ENCODE data around the gene NADK2.

NADK2 gene

DNA sequence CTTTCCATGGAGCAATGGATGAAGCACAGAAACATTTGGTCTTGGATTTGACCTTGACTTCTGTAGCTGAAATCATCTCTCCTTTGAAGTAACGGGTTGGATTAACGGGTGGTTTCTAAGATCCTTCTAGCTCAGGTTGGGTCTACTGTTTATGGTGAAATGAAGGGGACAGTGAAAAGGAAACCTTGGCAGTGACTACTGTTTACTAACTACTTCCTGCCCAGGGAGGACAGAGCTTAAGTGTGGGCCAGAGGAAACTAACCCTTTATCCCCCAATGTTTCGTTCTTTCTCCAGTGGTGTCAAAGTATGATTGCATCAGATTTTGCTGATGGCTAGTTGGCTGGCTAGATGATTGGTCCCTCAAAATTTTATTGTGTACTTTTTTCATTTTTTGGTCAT lies 67.6 kb downstream of the NADK2 start:
- H3K4me1 ChIP-seq (ENCODE audit: low read length): peaks cover 42% of the 10 kb centered on the region
- no peak overlapping the region for H3K9ac ChIP-seq (ENCODE audit: low read length)
- no peak for TF ChIP-seq EZH2phosphoT487 (IDR thresholded peaks at IDR 0.05; ENCODE audit: low read length)
- TF ChIP-seq, protein P1, sequence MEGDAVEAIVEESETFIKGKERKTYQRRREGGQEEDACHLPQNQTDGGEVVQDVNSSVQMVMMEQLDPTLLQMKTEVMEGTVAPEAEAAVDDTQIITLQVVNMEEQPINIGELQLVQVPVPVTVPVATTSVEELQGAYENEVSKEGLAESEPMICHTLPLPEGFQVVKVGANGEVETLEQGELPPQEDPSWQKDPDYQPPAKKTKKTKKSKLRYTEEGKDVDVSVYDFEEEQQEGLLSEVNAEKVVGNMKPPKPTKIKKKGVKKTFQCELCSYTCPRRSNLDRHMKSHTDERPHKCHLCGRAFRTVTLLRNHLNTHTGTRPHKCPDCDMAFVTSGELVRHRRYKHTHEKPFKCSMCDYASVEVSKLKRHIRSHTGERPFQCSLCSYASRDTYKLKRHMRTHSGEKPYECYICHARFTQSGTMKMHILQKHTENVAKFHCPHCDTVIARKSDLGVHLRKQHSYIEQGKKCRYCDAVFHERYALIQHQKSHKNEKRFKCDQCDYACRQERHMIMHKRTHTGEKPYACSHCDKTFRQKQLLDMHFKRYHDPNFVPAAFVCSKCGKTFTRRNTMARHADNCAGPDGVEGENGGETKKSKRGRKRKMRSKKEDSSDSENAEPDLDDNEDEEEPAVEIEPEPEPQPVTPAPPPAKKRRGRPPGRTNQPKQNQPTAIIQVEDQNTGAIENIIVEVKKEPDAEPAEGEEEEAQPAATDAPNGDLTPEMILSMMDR (IDR thresholded peaks at IDR 0.05; ENCODE audit: low read length): no peak
- no peak for TF ChIP-seq EZH2 (optimal IDR thresholded peaks at IDR 0.05; ENCODE audit: low read depth, low read length)
- H3K27me3 ChIP-seq (replicated peaks; ENCODE audit: insufficient read depth, low read length): no peaks in the 10 kb centered on the region
- H3K36me3 ChIP-seq (replicated peaks; ENCODE audit: insufficient read depth, low read length): peaks cover 29% of the 10 kb centered on the region; the same call in 1 of the 2 replicates
- H3K4me2 ChIP-seq (ENCODE audit: low read depth, low read length): no peak overlapping the region
- H3K9me2 ChIP-seq (replicated peaks; ENCODE audit: insufficient read depth, low read length): no peaks in the 10 kb centered on the region
- no peaks in the 10 kb centered on the region for H3K9me3 ChIP-seq (replicated peaks; ENCODE audit: insufficient read depth, low read length)
- no peaks in the 10 kb centered on the region for H4K20me1 ChIP-seq (ENCODE audit: insufficient read depth, low read length)
- peaks cover 14% of the 10 kb centered on the region for H3F3A ChIP-seq (ENCODE audit: insufficient read depth, low read length)
- H3K27ac ChIP-seq (ENCODE audit: low read length): no peak overlapping the region
- no peak overlapping the region for H2AFZ ChIP-seq (ENCODE audit: low read length)
- DNase-seq: no peak
- peaks cover 61% of the 10 kb centered on the region for H3K79me2 ChIP-seq (ENCODE audit: low read length)
- H3K4me3 ChIP-seq (ENCODE audit: low read length): no peak overlapping the region

DNA sequence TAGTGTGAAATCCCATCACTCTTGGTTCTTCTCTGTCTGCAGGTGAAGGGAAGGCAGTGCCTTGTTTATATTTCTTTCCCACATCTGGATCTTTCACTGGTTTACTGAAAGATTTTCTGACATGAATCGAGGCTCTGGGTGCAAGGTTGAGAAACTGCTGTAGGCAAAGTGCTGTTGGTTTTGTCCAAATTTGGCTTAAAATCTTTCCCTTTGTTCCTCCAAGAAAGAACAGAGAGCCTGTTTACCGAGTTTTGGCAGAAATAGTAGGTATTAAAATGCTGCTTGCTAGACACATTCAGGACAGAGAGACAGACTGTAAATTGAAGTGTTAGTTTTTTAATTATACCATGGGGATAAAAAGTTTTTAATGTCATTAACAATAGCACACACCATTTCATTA lies 68.3 kb downstream of the NADK2 start:
- Histone ChIP-seq H3K4me3 (ENCODE audit: low read length) (no peak overlapping the region), H3K79me2 (ENCODE audit: low read length) (peaks cover 60% of the 10 kb centered on the region), H3K4me2 (ENCODE audit: low read depth, low read length) (no peak overlapping the region), H3F3A (ENCODE audit: insufficient read depth, low read length) (peaks cover 14% of the 10 kb centered on the region), H3K9me2 (replicated peaks; ENCODE audit: insufficient read depth, low read length) (no peaks in the 10 kb centered on the region), H3K9ac (ENCODE audit: low read length) (no peak overlapping the region), H3K27ac (ENCODE audit: low read length) (no peak overlapping the region), H2AFZ (ENCODE audit: low read length) (no peak overlapping the region), H4K20me1 (ENCODE audit: insufficient read depth, low read length) (no peaks in the 10 kb centered on the region), H3K9me3 (replicated peaks; ENCODE audit: insufficient read depth, low read length) (no peaks in the 10 kb centered on the region), H3K27me3 (replicated peaks; ENCODE audit: insufficient read depth, low read length) (no peaks in the 10 kb centered on the region), H3K4me1 (ENCODE audit: low read length) (peaks cover 39% of the 10 kb centered on the region), H3K36me3 (replicated peaks; ENCODE audit: insufficient read depth, low read length) (peaks cover 29% of the 10 kb centered on the region; the same call in 1 of the 2 replicates)
- DNase-seq: no peak
- TF ChIP-seq, protein P1 (IDR thresholded peaks at IDR 0.05; ENCODE audit: low read length): no peak
- TF ChIP-seq EZH2 (optimal IDR thresholded peaks at IDR 0.05; ENCODE audit: low read depth, low read length) (no peak), EZH2phosphoT487 (IDR thresholded peaks at IDR 0.05; ENCODE audit: low read length) (no peak)

DNA sequence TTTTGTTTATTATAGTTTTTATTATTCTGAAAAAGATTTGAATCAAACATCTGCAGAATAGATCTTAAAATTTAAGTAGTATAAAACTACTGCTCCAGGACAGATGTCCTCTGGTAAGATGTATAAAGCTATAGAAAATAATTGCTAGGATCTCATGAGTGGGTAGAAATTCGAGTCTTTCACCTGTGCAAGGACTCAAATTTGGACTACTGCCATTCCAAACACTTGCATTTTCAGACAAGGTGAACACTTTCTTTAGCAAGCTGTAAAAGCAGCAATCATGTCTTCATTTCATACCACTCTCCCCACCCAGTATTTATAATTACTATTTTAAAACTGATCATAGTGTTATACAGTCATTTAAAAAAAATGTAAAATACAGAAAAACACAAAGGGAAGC lies 69.1 kb downstream of the NADK2 start:
- no peaks in the 10 kb centered on the region for H3K9me2 ChIP-seq (replicated peaks; ENCODE audit: insufficient read depth, low read length)
- H3K4me2 ChIP-seq (ENCODE audit: low read depth, low read length): no peak overlapping the region
- H3K9ac ChIP-seq (ENCODE audit: low read length): no peak overlapping the region
- TF ChIP-seq EZH2phosphoT487 (IDR thresholded peaks at IDR 0.05; ENCODE audit: low read length) (no peak), EZH2 (optimal IDR thresholded peaks at IDR 0.05; ENCODE audit: low read depth, low read length) (no peak)
- TF ChIP-seq, protein P1 (IDR thresholded peaks at IDR 0.05; ENCODE audit: low read length): no peak
- H3F3A ChIP-seq (ENCODE audit: insufficient read depth, low read length): peaks cover 12% of the 10 kb centered on the region
- peaks cover 61% of the 10 kb centered on the region for H3K79me2 ChIP-seq (ENCODE audit: low read length)
- no peak overlapping the region for H2AFZ ChIP-seq (ENCODE audit: low read length)
- no peaks in the 10 kb centered on the region for H3K9me3 ChIP-seq (replicated peaks; ENCODE audit: insufficient read depth, low read length)
- no peaks in the 10 kb centered on the region for H3K27me3 ChIP-seq (replicated peaks; ENCODE audit: insufficient read depth, low read length)
- H4K20me1 ChIP-seq (ENCODE audit: insufficient read depth, low read length): no peaks in the 10 kb centered on the region
- peaks cover 31% of the 10 kb centered on the region for H3K4me1 ChIP-seq (ENCODE audit: low read length)
- DNase-seq: no peak
- H3K36me3 ChIP-seq (replicated peaks; ENCODE audit: insufficient read depth, low read length): peaks cover 32% of the 10 kb centered on the region; the same call in 1 of the 2 replicates
- H3K4me3 ChIP-seq (ENCODE audit: low read length): no peak overlapping the region
- no peak overlapping the region for H3K27ac ChIP-seq (ENCODE audit: low read length)

Data from MM.1S (cell line).